Posterior cingulate gyrus (tissue), 11 donors: ENCODE results near the gene LCE3C.
"Not testable (repeated sequence)": the region's sequence is repeated elsewhere in the genome, so short reads cannot be mapped to it uniquely, and the experiment has no call there.

Experiments used
- DNase-seq, 10 donors: peaks; one replicate each; pipeline versions ENCODE4 v3.0.0 to v3.0.0-alpha.2; 2020 to 2021; ENCODE audit warnings: mixed read lengths in 3 of 10
- intact Hi-C: fragments of 100-400 bp; cut with DNase I; formaldehyde crosslinking; loops from one replicate; pipeline ENCODE4 v1.15.1; 2023

The LCE3C gene

GRCh38 chr1:152599934-152600333 lies at the start of gene LCE3C:
TSS of gene LCE3C (plus strand) at chr1:152600234. CDS start at chr1:152600732, 498 bp downstream.
- no peak for DNase-seq
- intact Hi-C loops, result no loop called here

GRCh38 chr1:152565115-152565514 lies 34.9 kb upstream of the LCE3C start:
- intact Hi-C loops, result no loop called here
- DNase-seq, result no peak

- intact Hi-C loops, result no loop called here
- no peak for DNase-seq
Measured at GRCh38 chr1:152565535-152566215, 34.4 kb upstream of the LCE3C start.

- DNase-seq, result no peak
- intact Hi-C loops, result no loop called here
Measured at GRCh38 chr1:152566681-152567080, 33.4 kb upstream of the LCE3C start, which contains the start of gene LCE3E. TSS of gene LCE3E (minus strand) at chr1:152566780. CDS start at chr1:152566208, 572 bp downstream.

GRCh38 chr1:152577168-152577567 lies 22.9 kb upstream of the LCE3C start:
- no peak for DNase-seq
- intact Hi-C loops, result no loop called here

- intact Hi-C loops, result not testable (repeated sequence)
- peak in 1 of 10 donors; percentile 59 for DNase-seq
Measured at GRCh38 chr1:152579526-152579925, 20.5 kb upstream of the LCE3C start.

GRCh38 chr1:152580433-152580832 lies 19.6 kb upstream of the LCE3C start, which contains the start of gene LCE3D:
TSS of gene LCE3D (minus strand) at chr1:152580516. CDS start at chr1:152579936, 580 bp downstream.
- DNase-seq, result peak in 1 of 10 donors; percentile 24
- intact Hi-C loops, result no loop called here

GRCh38 chr1:152582647-152583046 lies 17.4 kb upstream of the LCE3C start:
- no peak for DNase-seq
- intact Hi-C loops, result loop anchor here (2.0 kb wide), 1 partner anchor 32 kb away; no protein-coding TSS in a partner anchor

- DNase-seq, result no peak
- intact Hi-C loops, result no loop called here
Measured at GRCh38 chr1:152585586-152585985, 14.4 kb upstream of the LCE3C start.

- DNase-seq, result no peak
- intact Hi-C loops, result no loop called here
Measured at GRCh38 chr1:152596986-152597385, 3.0 kb upstream of the LCE3C start.

GRCh38 chr1:152613511-152613910 lies 13.5 kb downstream of the LCE3C start, which contains the start of gene LCE3B:
TSS of gene LCE3B (plus strand) at chr1:152613811. CDS start at chr1:152613811, 0 bp downstream.
- intact Hi-C loops, result no loop called here

GRCh38 chr1:152621993-152622392 lies 22.0 kb downstream of the LCE3C start:
- intact Hi-C loops, result no loop called here
- no peak for DNase-seq

More at GRCh38 chr1:152613511-152613910, 13.5 kb downstream of the LCE3C start, which contains the start of gene LCE3B:
- DNase-seq, result no peak

- intact Hi-C loops, result no loop called here
- DNase-seq, result peak in 2 of 10 donors; percentile 63 to 69
Measured at GRCh38 chr1:152622803-152623202, 22.8 kb downstream of the LCE3C start, which contains the start of gene LCE3A. TSS of gene LCE3A (minus strand) at chr1:152623103. CDS start at chr1:152623103, 0 bp downstream.

- peak in 1 of 10 donors; percentile 71 for DNase-seq
- intact Hi-C loops, result no loop called here
Measured at GRCh38 chr1:152623203-152623844, 23.3 kb downstream of the LCE3C start.

GRCh38 chr1:152626744-152627143 lies 26.7 kb downstream of the LCE3C start:
- intact Hi-C loops, result no loop called here
- DNase-seq, result no peak

GRCh38 chr1:152630596-152630995 lies 30.6 kb downstream of the LCE3C start:
- intact Hi-C loops, result no loop called here
- DNase-seq, result no peak

GRCh38 chr1:152640351-152640750 lies 40.3 kb downstream of the LCE3C start:
- intact Hi-C loops, result no loop called here
- DNase-seq, result no peak

GRCh38 chr1:152643945-152644344 lies 43.9 kb downstream of the LCE3C start:
- intact Hi-C loops, result no loop called here

GRCh38 chr1:152645146-152645545 lies 45.1 kb downstream of the LCE3C start:
- intact Hi-C loops, result no loop called here
- DNase-seq, result no peak

More at GRCh38 chr1:152643945-152644344, 43.9 kb downstream of the LCE3C start:
- no peak for DNase-seq

- intact Hi-C loops, result no loop called here
- no peak for DNase-seq
Measured at GRCh38 chr1:152646656-152647055, 46.6 kb downstream of the LCE3C start.
